HepG2 (cell line): ENCODE measurements around the gene CDK10. TPM values are rescaled to one million over a fixed set of nuclear protein-coding genes. Genes with fewer than 3 reads are reported as not detected.
A peak's percentile ranks its signal among the peaks of the same experiment; 100 is the strongest.

Experiments used
- ETV6 ChIP-seq: sonication (generic); formaldehyde crosslinking; conservative IDR thresholded peaks from 2 replicates; pipeline ENCODE4 v1.4.0; 2020; ENCODE audit warnings: missing genetic modification reagents
- HIVEP1 ChIP-seq: sonication (generic); formaldehyde crosslinking; IDR thresholded peaks from 2 replicates; pipeline ENCODE4 v1.4.0; 2020; ENCODE audit warnings: mild to moderate bottlenecking, missing genetic modification reagents
- HNRNPUL1 ChIP-seq: fragments of 200-400 bp; formaldehyde crosslinking; IDR thresholded peaks from 2 replicates; pipeline ENCODE4 v1.6.1; 2017; ENCODE audit warnings: low read depth, mild to moderate bottlenecking, low read length, moderate library complexity
- HOXA5 ChIP-seq: sonication (generic); formaldehyde crosslinking; IDR thresholded peaks from 2 replicates; pipeline ENCODE4 v1.4.0; 2020; ENCODE audit warnings: missing genetic modification reagents
- KDM4B ChIP-seq: sonication (generic); formaldehyde crosslinking; IDR thresholded peaks from 2 replicates; pipeline ENCODE4 v1.4.0; 2020; ENCODE audit warnings: missing genetic modification reagents
- KLF16 ChIP-seq, 2 experiments: sonication (generic) in 1 of 2; formaldehyde crosslinking in 1 of 2; IDR thresholded peaks; 2 replicates each; pipeline versions ENCODE4 v1.6.1 to v1.8.0; 2016 to 2023; ENCODE audit warnings: missing genetic modification reagents in 2 of 2, missing compliant biosample characterization in 1 of 2
- MLLT10 ChIP-seq: sonication (generic); formaldehyde crosslinking; IDR thresholded peaks from 2 replicates; pipeline ENCODE4 v1.4.0; 2020; ENCODE audit warnings: missing genetic modification reagents
- RBM22 ChIP-seq: fragments of 200-400 bp; formaldehyde crosslinking; optimal IDR thresholded peaks from 2 replicates; pipeline ENCODE3; 2017; ENCODE audit warnings: mild to moderate bottlenecking, low read length, moderate library complexity
- SMAD9 ChIP-seq: sonication (generic); formaldehyde crosslinking; IDR thresholded peaks from 2 replicates; pipeline ENCODE4 v1.5.1; 2020; ENCODE audit warnings: mild to moderate bottlenecking, missing genetic modification reagents
- SNAPC2 ChIP-seq: sonication (generic); formaldehyde crosslinking; IDR thresholded peaks from 2 replicates; pipeline ENCODE4 v1.8.1; 2022; ENCODE audit warnings: mild to moderate bottlenecking, missing genetic modification reagents
- ZBTB21 ChIP-seq: sonication (generic); formaldehyde crosslinking; IDR thresholded peaks from 2 replicates; pipeline ENCODE4 v1.4.0; 2020; ENCODE audit warnings: missing genetic modification reagents
- ZFAT ChIP-seq: sonication (generic); formaldehyde crosslinking; conservative IDR thresholded peaks from 2 replicates; pipeline ENCODE4 v1.8.1; 2023; ENCODE audit warnings: missing genetic modification reagents, inconsistent platforms
- ZNF33A ChIP-seq: sonication (generic); formaldehyde crosslinking; IDR thresholded peaks from 2 replicates; pipeline ENCODE4 v1.5.1; 2020; ENCODE audit warnings: missing genetic modification reagents, mild to moderate bottlenecking, moderate library complexity, borderline replicate concordance
- ZNF589 ChIP-seq: sonication (generic); formaldehyde crosslinking; conservative IDR thresholded peaks from 2 replicates; pipeline ENCODE4 v1.8.0; 2022; ENCODE audit warnings: mild to moderate bottlenecking, moderate library complexity, missing genetic modification reagents
- ZNF607 ChIP-seq: sonication (generic); formaldehyde crosslinking; IDR thresholded peaks from 2 replicates; pipeline ENCODE4 v1.5.1; 2020; ENCODE audit warnings: missing genetic modification reagents, mild to moderate bottlenecking, borderline replicate concordance
- ZNF629 ChIP-seq: sonication (generic); formaldehyde crosslinking; conservative IDR thresholded peaks from 2 replicates; pipeline ENCODE4 v1.5.0; 2020; ENCODE audit warnings: missing genetic modification reagents
- ZNF672 ChIP-seq: sonication (generic); formaldehyde crosslinking; IDR thresholded peaks from 2 replicates; pipeline ENCODE4 v1.8.1; 2022; ENCODE audit warnings: missing genetic modification reagents
- ZNF891 ChIP-seq: sonication (generic); formaldehyde crosslinking; IDR thresholded peaks from 2 replicates; pipeline ENCODE4 v1.5.0; 2020; ENCODE audit warnings: mild to moderate bottlenecking, missing genetic modification reagents
- ZSCAN21 ChIP-seq: sonication (generic); formaldehyde crosslinking; IDR thresholded peaks from 2 replicates; pipeline ENCODE4 v1.8.0; 2022; ENCODE audit warnings: mild to moderate bottlenecking, missing genetic modification reagents, moderate library complexity, borderline replicate concordance
- ZSCAN30 ChIP-seq: sonication (generic); formaldehyde crosslinking; IDR thresholded peaks from 2 replicates; pipeline ENCODE4 v1.5.0; 2020; ENCODE audit warnings: mild to moderate bottlenecking, missing genetic modification reagents
- polyA plus RNA-seq, 8 experiments: library from polyadenylated mRNA; depleted of rRNA in 3 of 8; stranded (reverse) in 7 of 8; unstranded in 1 of 8; fragments of >200 nt; fragmentation: Illumina TruSeq in 4 of 8; extraction: Trizol in 4 of 8; gene quantifications; 2 replicates each; pipeline versions ENCODE4 v1.2.1 to v1.2.3, GENCODE V29; 2011 to 2016; ENCODE audit warnings: low read depth in 4 of 8, missing spikeins in 1 of 8, mixed read lengths in 1 of 8; ENCODE audit not compliant: insufficient read depth in 1 of 8
- total RNA-seq, 5 experiments: library from RNA; depleted of rRNA; stranded (reverse); fragments of >200 nt; fragmentation: Illumina TruSeq; extraction: Trizol; gene quantifications; 2 replicates each; pipeline ENCODE4 v1.2.3, GENCODE V29; 2016; ENCODE audit warnings: low read depth in 1 of 5
- TF ChIP-seq, protein P1 (sequence below): sonication (generic); formaldehyde crosslinking; IDR thresholded peaks from 2 replicates; pipeline ENCODE4 v1.4.0; 2020; ENCODE audit warnings: missing genetic modification reagents
- TF ChIP-seq, protein P2 (sequence below): sonication (generic); formaldehyde crosslinking; IDR thresholded peaks from 2 replicates; pipeline ENCODE4 v1.5.1; 2020; ENCODE audit warnings: missing genetic modification reagents, mild to moderate bottlenecking, borderline replicate concordance
- TF ChIP-seq, protein P3 (sequence below): IDR thresholded peaks from 2 replicates; pipeline ENCODE4 v1.6.1; 2016; ENCODE audit warnings: missing compliant biosample characterization, missing genetic modification reagents, borderline replicate concordance

The CDK10 gene
- total and polyA plus RNA-seq, 2 of the 13 experiments (the other 11 are each of a cell fraction or from before 2014, with no cell fraction given), result 2.5 to 3.9 TPM

DNA sequence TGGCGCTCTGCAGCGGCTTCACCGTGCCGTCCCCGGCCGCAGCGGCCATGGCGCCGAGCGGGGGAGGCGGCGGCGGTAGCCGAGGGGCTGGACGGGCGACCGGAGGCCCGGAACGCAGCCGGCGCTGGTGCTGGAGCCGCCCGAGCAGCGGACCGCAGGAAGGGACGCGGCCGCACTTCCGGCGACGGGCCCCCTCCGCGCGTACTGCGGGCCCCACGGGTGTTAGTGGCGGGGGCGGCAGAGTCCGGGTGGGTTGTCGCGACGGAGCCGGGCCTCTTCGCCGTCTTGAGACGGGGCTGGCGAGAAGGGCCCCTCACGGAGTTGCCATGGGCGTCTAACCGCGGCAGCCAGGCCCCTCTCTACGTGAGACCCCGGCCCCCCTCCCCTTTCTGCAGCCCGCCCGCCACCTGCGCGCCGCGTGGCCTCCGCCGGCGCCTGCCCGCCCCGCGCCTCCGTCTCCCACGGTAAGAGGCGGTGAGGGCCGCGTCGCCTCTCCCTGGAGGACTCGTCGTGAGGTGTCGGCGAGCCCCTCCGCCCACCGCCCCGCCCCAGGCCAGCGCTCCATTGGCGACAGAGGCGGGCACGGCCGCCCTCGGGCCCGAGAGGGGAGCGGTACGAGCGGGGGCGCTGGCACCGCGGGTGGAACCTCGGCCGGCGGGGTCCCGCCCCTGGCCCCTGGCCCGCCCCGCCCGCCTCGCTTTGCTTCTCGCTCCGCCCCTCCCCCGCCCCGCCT, 34.5 kb downstream of the CDK10 start, which contains the start of the genes VPS9D1 and ZNF276 (continued):
- TF ChIP-seq ZNF607 (CRISPR knock-in tag) (peak; percentile 98), ZNF891 (no peak), ZFAT (CRISPR knock-in tag) (peak; percentile 89), MLLT10 (CRISPR knock-in tag) (no peak), KDM4B (CRISPR knock-in tag) (peak; percentile 34; the same call in 1 of the 2 replicates), ZNF672 (CRISPR knock-in tag) (no peak; the same call in 1 of the 2 replicates), SMAD9 (0 out of 2 replicates have a peak, but pooled peaks have one; percentile 38), KLF16 (CRISPR knock-in tag; IDR thresholded peaks at IDR 0.05) (peak in 1 of 2 experiments; percentile 95; a peak in 3 of 4 replicates), HNRNPUL1 (peak; percentile 37; the same call in 1 of the 2 replicates), HIVEP1 (CRISPR knock-in tag) (no peak), RBM22 (no peak), ZNF33A (no peak), ZSCAN30 (CRISPR knock-in tag) (peak; percentile 35; the same call in 1 of the 2 replicates), ETV6 (CRISPR knock-in tag) (peak; percentile 85), ZNF589 (CRISPR knock-in tag) (peak; percentile 46; the same call in 1 of the 2 replicates), ZNF629 (no peak; the same call in 1 of the 2 replicates), ZBTB21 (peak; percentile 48; the same call in 1 of the 2 replicates), ZSCAN21 (CRISPR knock-in tag) (peak; percentile 94), SNAPC2 (CRISPR knock-in tag) (no peak), HOXA5 (CRISPR knock-in tag) (peak; percentile 91)
- TF ChIP-seq, protein P1, sequence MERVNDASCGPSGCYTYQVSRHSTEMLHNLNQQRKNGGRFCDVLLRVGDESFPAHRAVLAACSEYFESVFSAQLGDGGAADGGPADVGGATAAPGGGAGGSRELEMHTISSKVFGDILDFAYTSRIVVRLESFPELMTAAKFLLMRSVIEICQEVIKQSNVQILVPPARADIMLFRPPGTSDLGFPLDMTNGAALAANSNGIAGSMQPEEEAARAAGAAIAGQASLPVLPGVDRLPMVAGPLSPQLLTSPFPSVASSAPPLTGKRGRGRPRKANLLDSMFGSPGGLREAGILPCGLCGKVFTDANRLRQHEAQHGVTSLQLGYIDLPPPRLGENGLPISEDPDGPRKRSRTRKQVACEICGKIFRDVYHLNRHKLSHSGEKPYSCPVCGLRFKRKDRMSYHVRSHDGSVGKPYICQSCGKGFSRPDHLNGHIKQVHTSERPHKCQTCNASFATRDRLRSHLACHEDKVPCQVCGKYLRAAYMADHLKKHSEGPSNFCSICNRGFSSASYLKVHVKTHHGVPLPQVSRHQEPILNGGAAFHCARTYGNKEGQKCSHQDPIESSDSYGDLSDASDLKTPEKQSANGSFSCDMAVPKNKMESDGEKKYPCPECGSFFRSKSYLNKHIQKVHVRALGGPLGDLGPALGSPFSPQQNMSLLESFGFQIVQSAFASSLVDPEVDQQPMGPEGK (CRISPR knock-in tag), result peak; percentile 88
- TF ChIP-seq, protein P2, sequence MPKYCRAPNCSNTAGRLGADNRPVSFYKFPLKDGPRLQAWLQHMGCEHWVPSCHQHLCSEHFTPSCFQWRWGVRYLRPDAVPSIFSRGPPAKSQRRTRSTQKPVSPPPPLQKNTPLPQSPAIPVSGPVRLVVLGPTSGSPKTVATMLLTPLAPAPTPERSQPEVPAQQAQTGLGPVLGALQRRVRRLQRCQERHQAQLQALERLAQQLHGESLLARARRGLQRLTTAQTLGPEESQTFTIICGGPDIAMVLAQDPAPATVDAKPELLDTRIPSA, result peak; percentile 71; the same call in 1 of the 2 replicates
- TF ChIP-seq, protein P3, sequence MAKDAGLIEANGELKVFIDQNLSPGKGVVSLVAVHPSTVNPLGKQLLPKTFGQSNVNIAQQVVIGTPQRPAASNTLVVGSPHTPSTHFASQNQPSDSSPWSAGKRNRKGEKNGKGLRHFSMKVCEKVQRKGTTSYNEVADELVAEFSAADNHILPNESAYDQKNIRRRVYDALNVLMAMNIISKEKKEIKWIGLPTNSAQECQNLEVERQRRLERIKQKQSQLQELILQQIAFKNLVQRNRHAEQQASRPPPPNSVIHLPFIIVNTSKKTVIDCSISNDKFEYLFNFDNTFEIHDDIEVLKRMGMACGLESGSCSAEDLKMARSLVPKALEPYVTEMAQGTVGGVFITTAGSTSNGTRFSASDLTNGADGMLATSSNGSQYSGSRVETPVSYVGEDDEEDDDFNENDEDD (CRISPR knock-in tag), result peak; percentile 53; the same call in 1 of the 2 replicates
